ELR (cell line): ENCODE data around the gene SENP3.
A peak's percentile ranks its signal among the peaks of the same experiment; 100 is the strongest.

Experiments used
- DNase-seq: peaks from one replicate; pipeline ENCODE4 v3.0.0-alpha.2; 2015; ENCODE audit warnings: low read depth

The SENP3 gene

GRCh38 chr17:7556627-7557026 lies 5.1 kb upstream of the SENP3 start:
- no peak for DNase-seq

GRCh38 chr17:7557147-7557764 lies 4.5 kb upstream of the SENP3 start:
- DNase-seq, result no peak

GRCh38 chr17:7557775-7558543 lies 3.8 kb upstream of the SENP3 start:
- DNase-seq, result peak; percentile 45

GRCh38 chr17:7558544-7559319 lies 3.0 kb upstream of the SENP3 start, which contains the start of gene TNFSF13:
TNFSF13 (plus strand) TSS chr17:7558750; CDS start chr17:7559040, 290 bp downstream.
- DNase-seq, result no peak

GRCh38 chr17:7559320-7560171 lies 2.2 kb upstream of the SENP3 start:
- DNase-seq, result no peak

- peak; percentile 76 for DNase-seq
Observed at GRCh38 chr17:7560172-7561027, 1.3 kb upstream of the SENP3 start.

GRCh38 chr17:7561028-7561575 lies 617 bp upstream of the SENP3 start:
- peak; percentile 91 for DNase-seq

- DNase-seq, result no peak
Observed at GRCh38 chr17:7562208-7562605, 488 bp downstream of the SENP3 start.

GRCh38 chr17:7563115-7563869 lies 1.6 kb downstream of the SENP3 start:
- DNase-seq, result no peak

GRCh38 chr17:7569571-7569970 lies 7.9 kb downstream of the SENP3 start:
- DNase-seq, result no peak

GRCh38 chr17:7570351-7570750 lies 8.6 kb downstream of the SENP3 start:
- no peak for DNase-seq

GRCh38 chr17:7572338-7572587 lies 10.5 kb downstream of the SENP3 start:
- DNase-seq, result no peak

GRCh38 chr17:7572588-7573323 lies 11.0 kb downstream of the SENP3 start:
- peak; percentile 100 for DNase-seq

- DNase-seq, result peak; percentile 93
Observed at GRCh38 chr17:7573324-7574080, 11.8 kb downstream of the SENP3 start.

- DNase-seq, result peak; percentile 39
Observed at GRCh38 chr17:7574176-7574953, 12.6 kb downstream of the SENP3 start.

GRCh38 chr17:7575481-7575883 lies 13.8 kb downstream of the SENP3 start:
- no peak for DNase-seq

GRCh38 chr17:7575959-7576358 lies 14.2 kb downstream of the SENP3 start:
- DNase-seq, result no peak

GRCh38 chr17:7576432-7576937 lies 14.8 kb downstream of the SENP3 start:
- DNase-seq, result no peak
